ENCODE measurements around the gene LRRC19. TPM values are rescaled to one million over a fixed set of nuclear protein-coding genes. Genes with fewer than 3 reads are reported as not detected.

The LRRC19 gene
- total RNA-seq, 1 experiment from 2014 or later = not detected

DNA sequence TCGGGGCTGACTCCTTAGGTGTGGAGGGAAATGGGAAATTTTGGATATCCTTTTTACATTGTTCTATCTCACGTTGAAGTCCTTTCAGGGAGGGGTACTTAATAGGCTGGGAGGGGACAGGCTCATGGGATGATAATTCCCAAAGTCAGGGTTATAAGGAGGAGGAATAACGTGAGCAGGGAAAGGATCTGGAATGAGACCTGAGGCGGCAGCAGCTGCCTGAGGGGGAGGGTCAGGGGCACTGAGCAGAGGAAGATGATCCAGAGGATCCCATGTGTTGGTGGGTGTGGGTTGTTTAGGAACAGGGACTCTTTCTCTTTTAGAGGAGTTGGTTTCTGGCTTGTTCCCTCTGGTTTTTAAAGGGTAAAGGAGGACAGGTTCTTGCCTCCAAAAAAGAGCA is 30.5 kb downstream of the LRRC19 start:
- intact Hi-C loops (cut with micrococcal nuclease) = loop anchor here (1.0 to 5.0 kb wide), 2 partner anchors 231 to 253 kb away; no protein-coding TSS in a partner anchor
- Histone ChIP-seq H4K20me1 (ENCODE audit: insufficient read depth) (no peaks in the 10 kb centered on the region; the same call in 1 of the 2 replicates), H3K79me2 (ENCODE audit: insufficient read depth, low read length) (peaks cover 8% of the 10 kb centered on the region), H3K9ac (ENCODE audit: low read length) (no peak overlapping the region), H3K27me3 (ENCODE audit: insufficient read depth, low read length) (no peaks in the 10 kb centered on the region), H3K27ac (ENCODE audit: low read depth, low read length) (no peak overlapping the region), H3K9me3 (ENCODE audit: control insufficient read depth in 1 of 2, insufficient read depth in 1 of 2, low read depth in 1 of 2, low read length in 2 of 2) (no peaks in the 10 kb centered on the region), H3K4me1 (ENCODE audit: control insufficient read depth in 1 of 2, insufficient read depth in 2 of 2, low read length in 2 of 2) (peaks cover 13 to 14% of the 10 kb centered on the region in 2 experiments), H3K4me3 (replicated peaks in 1 of 2; ENCODE audit: low read depth in 1 of 2, low read length in 2 of 2) (no peak overlapping the region), H3K9me2 (ENCODE audit: insufficient read depth) (no peaks in the 10 kb centered on the region), H2AFZ (ENCODE audit: low read depth, low read length, poor library complexity, severe bottlenecking) (no peak overlapping the region), H3K4me2 (ENCODE audit: low read length) (no peak overlapping the region), H3K36me3 (ENCODE audit: control insufficient read depth in 1 of 2, insufficient read depth in 2 of 2, low read length in 2 of 2) (no peaks in the 10 kb centered on the region)
- DNase-seq (ENCODE audit: low read depth, low spot score) = no peak
- ATAC-seq = no peak
- ChIA-PET CTCF (interaction anchor here (0.7 kb wide), 1 partner anchor 252 kb away, joined by 5 read pairs; no protein-coding TSS in a partner anchor), POLR2A (no interaction called here), RAD21 (ENCODE audit: low non-redundant PET in 1 of 2, low total read pairs in 2 of 2, uncharacterized antibody in 2 of 2, unreplicated experiment in 2 of 2) (no interaction called here)
- TF ChIP-seq, protein P1, sequence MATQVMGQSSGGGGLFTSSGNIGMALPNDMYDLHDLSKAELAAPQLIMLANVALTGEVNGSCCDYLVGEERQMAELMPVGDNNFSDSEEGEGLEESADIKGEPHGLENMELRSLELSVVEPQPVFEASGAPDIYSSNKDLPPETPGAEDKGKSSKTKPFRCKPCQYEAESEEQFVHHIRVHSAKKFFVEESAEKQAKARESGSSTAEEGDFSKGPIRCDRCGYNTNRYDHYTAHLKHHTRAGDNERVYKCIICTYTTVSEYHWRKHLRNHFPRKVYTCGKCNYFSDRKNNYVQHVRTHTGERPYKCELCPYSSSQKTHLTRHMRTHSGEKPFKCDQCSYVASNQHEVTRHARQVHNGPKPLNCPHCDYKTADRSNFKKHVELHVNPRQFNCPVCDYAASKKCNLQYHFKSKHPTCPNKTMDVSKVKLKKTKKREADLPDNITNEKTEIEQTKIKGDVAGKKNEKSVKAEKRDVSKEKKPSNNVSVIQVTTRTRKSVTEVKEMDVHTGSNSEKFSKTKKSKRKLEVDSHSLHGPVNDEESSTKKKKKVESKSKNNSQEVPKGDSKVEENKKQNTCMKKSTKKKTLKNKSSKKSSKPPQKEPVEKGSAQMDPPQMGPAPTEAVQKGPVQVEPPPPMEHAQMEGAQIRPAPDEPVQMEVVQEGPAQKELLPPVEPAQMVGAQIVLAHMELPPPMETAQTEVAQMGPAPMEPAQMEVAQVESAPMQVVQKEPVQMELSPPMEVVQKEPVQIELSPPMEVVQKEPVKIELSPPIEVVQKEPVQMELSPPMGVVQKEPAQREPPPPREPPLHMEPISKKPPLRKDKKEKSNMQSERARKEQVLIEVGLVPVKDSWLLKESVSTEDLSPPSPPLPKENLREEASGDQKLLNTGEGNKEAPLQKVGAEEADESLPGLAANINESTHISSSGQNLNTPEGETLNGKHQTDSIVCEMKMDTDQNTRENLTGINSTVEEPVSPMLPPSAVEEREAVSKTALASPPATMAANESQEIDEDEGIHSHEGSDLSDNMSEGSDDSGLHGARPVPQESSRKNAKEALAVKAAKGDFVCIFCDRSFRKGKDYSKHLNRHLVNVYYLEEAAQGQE (IDR thresholded peaks at IDR 0.05; ENCODE audit: low read depth) = no peak
- TF ChIP-seq, protein P2, sequence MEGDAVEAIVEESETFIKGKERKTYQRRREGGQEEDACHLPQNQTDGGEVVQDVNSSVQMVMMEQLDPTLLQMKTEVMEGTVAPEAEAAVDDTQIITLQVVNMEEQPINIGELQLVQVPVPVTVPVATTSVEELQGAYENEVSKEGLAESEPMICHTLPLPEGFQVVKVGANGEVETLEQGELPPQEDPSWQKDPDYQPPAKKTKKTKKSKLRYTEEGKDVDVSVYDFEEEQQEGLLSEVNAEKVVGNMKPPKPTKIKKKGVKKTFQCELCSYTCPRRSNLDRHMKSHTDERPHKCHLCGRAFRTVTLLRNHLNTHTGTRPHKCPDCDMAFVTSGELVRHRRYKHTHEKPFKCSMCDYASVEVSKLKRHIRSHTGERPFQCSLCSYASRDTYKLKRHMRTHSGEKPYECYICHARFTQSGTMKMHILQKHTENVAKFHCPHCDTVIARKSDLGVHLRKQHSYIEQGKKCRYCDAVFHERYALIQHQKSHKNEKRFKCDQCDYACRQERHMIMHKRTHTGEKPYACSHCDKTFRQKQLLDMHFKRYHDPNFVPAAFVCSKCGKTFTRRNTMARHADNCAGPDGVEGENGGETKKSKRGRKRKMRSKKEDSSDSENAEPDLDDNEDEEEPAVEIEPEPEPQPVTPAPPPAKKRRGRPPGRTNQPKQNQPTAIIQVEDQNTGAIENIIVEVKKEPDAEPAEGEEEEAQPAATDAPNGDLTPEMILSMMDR (IDR thresholded peaks at IDR 0.05 in 2 of 3, conservative IDR thresholded peaks at IDR 0.05 in 1 of 3; ENCODE audit: borderline replicate concordance in 1 of 3, insufficient read depth in 1 of 3, low read depth in 2 of 3, low read length in 2 of 3) = no peak
- no peak for TF ChIP-seq POLR2AphosphoS5 (IDR thresholded peaks at IDR 0.05; ENCODE audit: low read depth, low read length)
- TF ChIP-seq, protein P3, sequence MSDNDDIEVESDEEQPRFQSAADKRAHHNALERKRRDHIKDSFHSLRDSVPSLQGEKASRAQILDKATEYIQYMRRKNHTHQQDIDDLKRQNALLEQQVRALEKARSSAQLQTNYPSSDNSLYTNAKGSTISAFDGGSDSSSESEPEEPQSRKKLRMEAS (IDR thresholded peaks at IDR 0.05) = no peak
- TF ChIP-seq SRF (IDR thresholded peaks at IDR 0.05; ENCODE audit: low read depth) = no peak
- no peak for TF ChIP-seq SIN3A (IDR thresholded peaks at IDR 0.05; ENCODE audit: low read depth)
- TF ChIP-seq, protein P4, sequence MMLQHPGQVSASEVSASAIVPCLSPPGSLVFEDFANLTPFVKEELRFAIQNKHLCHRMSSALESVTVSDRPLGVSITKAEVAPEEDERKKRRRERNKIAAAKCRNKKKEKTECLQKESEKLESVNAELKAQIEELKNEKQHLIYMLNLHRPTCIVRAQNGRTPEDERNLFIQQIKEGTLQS (IDR thresholded peaks at IDR 0.05) = no peak
- TF ChIP-seq FOSL1 (IDR thresholded peaks at IDR 0.05; ENCODE audit: low read depth) = no peak
- TF ChIP-seq YY1 (IDR thresholded peaks at IDR 0.05; ENCODE audit: extremely low read depth, insufficient replicate concordance, low read depth, low read length) = no peak
- no peak for TF ChIP-seq EZH2 (IDR thresholded peaks at IDR 0.05)
- no peak for TF ChIP-seq ZFX (IDR thresholded peaks at IDR 0.05)
- TF ChIP-seq SP1 (IDR thresholded peaks at IDR 0.05; ENCODE audit: low read depth) = no peak
- no peak for TF ChIP-seq CEBPB (IDR thresholded peaks at IDR 0.05; ENCODE audit: low read depth)
- TF ChIP-seq ELF1 (IDR thresholded peaks at IDR 0.05; ENCODE audit: borderline replicate concordance, low read depth) = no peak
- no TSS peak for BruUV-seq (replicated peaks)

All from HCT116 (cell line).